Medulla oblongata (tissue), 1 donor: Measurements from ENCODE around the gene RANBP1.
"Not testable (repeated sequence)": the region's sequence is repeated elsewhere in the genome, so short reads cannot be mapped to it uniquely, and the experiment has no call there.

Source experiments
- DNase-seq: peaks from one replicate; pipeline ENCODE4 v3.0.0-alpha.2; 2015; ENCODE audit errors: extremely low spot score

RANBP1 gene

GRCh38 chr22:20115691-20116375 is at the start of gene RANBP1:
RANBP1 (plus strand) TSS chr22:20116104; CDS start chr22:20116185, 81 bp downstream.
- no peak for DNase-seq

GRCh38 chr22:20066617-20067383 is 49.1 kb upstream of the RANBP1 start:
- DNase-seq: no peak

GRCh38 chr22:20067384-20067682 is 48.6 kb upstream of the RANBP1 start:
- not testable (repeated sequence) for DNase-seq

DNA sequence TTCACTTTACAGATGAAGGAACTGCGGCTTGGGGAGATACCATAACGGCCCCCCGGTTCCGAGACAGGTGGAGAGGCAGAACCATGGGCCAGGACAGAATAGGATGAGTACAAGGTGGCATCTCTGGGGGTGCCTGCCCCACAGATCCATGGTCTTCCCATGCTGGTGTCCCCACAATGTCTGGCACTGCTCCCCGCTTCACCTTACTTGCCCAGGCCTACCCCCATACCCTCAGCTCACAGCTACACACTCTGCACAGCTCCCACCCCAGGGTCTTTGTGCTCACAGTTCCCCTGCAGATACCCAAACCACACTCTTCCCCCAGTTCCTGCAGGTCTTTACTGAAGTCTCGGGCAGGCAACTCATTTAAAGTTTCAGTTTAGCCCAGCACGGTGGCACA is 47.3 kb upstream of the RANBP1 start:
- no peak for DNase-seq

DNA sequence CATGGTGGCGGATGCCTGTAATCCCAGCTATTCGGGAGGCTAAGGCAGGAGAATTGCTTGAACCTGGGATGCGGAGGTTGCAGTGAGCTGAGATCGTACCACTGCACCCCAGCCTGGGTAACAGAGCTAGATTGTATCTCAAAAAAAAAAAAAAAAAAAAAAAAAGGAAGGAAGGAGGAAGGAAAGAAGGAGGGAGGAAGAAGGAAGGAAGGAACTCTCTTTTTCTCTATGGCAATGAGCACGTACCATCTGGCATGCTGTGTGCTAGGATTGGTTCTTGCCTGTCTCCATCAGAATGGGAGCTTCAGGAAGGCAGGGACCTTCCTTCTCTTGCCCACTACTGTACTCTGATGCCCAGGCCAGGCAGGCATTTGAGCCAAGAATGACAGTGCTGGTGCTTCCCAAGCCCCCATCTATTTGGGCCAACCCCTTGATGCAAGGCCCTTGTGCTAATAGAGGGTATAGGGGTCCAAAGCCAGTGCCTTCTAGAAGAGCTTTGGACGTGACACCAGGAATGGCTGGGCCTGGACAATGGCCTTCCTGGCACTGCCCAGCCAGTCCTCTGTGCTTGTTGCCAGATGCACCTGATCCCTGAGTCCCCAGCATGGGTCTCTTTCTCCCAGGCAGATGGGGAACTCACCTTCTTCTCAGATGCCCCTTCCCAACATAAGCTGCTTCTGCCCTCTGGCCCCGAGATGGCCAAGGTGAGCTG is 46.4 kb upstream of the RANBP1 start:
- no peak for DNase-seq

- DNase-seq: no peak
These were observed 44.4 kb upstream of the RANBP1 start for GRCh38 chr22:20071524-20071972.

DNA sequence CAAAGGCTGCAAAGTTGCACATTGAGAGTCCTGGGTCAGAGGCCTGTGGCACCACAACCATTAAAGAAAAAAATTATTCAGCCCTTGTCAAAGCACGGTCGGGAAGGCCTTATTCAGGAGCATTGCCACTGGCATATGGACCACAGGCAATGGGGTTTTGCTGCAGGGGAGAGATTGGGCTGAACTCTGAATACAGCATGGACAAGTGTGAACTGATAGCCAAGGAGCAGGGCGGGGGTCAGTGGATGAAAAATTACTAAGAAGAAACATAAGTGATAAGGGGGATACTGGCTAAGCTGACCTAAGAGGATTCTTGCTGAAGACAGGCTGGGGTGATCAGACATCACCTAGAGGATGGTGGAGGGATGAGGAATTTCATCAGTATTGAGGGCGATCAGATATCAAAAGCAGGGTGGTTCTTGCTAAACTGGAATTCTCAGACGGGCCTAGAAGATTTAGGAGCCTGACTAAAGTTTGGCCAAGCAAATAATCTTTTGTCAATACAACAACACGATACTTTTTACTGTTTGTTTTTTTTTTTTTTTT is 39.2 kb upstream of the RANBP1 start:
- no peak for DNase-seq

DNA sequence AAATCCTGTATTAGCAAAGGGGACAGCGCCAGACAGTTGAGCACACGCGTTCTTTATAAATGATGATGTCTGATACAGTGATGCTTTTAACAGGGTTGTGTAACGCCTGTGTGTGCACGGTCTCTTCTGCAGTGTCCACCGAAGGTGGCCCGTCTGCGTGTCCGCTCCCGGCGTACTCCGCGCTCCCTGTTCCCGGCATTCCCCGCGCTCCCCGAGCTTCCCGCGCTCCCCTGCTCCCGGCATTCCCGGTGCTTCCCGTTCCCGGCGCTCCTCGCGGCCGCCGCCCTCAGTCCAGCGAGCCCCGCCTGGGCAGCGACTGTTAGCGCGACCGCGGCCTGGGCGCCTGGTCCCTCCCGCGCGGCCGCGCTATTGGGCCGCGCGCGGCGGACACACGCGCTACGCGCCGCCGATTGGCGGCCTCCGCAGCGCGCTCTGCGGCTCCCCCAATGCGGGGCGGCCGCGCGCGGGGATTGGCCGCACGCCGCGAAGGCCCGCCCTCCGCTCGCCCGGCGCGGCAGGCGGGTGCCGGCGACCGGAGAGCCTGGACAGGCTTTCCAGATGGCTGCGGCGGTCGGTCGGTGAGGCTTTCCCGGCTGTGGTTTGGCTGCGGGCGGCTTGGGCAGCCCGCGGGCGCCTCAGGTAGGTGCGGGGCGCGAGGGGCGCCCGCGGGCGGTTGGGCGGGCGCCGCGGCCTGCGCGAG is 36.0 kb upstream of the RANBP1 start, which contains the start of gene DGCR8:
TSS of gene DGCR8 (plus strand) at position 497 of the 700 bp plus-strand sequence. CDS start 5,723 bp downstream, outside the sequence.
- peak; percentile 96 for DNase-seq

- peak; percentile 48 for DNase-seq
These were observed 35.5 kb upstream of the RANBP1 start for GRCh38 chr22:20080445-20080775.

GRCh38 chr22:20080776-20081654 is 34.9 kb upstream of the RANBP1 start:
- peak; percentile 23 for DNase-seq

DNA sequence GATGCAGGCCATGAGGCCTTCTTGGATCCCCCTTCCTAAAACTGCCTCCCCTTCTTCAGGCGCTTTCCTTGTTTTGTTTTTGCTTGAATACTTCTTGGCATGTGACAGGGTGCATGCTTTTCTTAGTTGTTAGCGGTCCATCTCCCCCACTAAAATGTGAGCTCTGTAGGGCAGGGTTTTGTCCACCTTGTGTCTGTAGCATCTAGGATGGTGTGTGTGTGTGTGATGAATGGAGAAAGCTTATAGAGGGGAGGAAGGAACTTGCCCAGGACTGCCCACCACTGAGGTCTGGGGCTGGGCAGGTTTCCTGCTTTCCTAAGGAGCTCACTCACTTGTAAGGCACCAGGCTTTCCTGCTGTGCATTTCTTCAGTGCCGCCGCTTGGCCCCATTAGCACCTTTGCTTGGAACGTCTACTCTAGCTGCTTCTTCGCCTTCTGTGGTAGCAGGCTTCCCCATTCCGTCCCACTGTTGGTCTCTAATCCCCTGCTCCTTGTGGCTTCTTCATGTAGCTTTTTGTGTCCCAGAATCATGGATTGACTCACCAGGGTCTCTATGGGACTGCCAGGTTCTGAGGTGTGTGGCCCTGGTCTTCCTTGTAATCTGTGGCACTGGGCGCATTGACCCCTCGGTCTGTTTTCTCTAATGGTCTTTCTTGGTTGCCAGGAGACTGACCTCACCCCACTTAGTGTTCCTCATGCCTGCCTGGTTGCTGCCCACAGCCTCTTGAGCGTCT is 32.6 kb upstream of the RANBP1 start:
- no peak for DNase-seq

DNA sequence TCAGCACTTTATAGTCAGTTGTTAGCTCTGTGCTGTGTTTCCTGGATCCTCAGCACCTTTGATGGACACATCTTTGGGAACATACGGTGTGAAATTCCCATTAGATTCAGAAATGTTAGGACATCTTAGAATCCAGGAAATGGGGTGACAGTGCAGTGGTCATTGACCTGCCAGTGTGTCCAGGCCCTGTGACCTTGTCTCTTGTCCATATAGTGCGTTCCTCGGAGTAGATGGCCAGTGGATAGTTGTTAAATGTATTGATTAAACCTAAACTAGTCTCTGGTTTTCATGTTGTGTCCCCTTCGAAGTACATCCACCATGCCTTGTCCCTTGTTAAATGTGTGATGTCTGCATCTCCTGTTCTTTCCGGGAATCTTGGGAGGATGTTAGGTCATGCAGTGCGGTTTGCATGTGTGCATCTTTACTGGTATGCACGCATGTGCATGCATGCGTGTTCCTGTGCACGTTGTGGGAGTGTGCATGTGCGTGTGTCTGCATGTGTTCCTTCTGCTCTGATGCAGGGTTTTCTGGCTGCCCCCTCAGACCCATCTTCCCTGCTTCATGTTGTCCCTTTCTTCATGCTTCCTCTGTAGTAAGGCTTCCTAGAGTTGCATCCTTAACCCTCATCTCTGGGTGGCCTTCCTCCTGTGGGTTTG is 31.9 kb upstream of the RANBP1 start:
- no peak for DNase-seq

GRCh38 chr22:20084547-20085413 is 31.1 kb upstream of the RANBP1 start:
- no peak for DNase-seq

- DNase-seq: no peak
These were observed 30.3 kb upstream of the RANBP1 start for GRCh38 chr22:20085651-20086050.

DNA sequence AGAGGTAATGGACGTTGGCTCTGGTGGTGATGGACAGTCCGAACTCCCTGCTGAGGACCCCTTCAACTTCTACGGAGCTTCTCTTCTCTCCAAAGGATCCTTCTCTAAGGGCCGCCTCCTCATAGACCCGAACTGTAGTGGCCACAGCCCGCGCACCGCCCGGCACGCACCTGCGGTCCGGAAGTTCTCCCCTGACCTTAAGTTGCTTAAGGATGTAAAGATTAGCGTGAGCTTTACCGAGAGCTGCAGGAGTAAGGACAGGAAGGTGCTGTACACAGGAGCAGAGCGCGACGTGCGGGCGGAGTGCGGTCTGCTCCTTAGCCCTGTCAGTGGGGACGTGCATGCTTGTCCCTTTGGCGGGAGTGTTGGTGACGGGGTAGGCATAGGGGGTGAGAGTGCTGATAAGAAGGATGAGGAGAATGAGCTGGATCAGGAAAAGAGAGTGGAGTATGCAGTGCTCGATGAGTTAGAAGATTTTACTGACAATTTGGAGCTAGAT is 29.8 kb upstream of the RANBP1 start:
- no peak for DNase-seq

GRCh38 chr22:20086763-20087162 is 29.1 kb upstream of the RANBP1 start:
- DNase-seq: no peak

GRCh38 chr22:20087319-20088262 is 28.3 kb upstream of the RANBP1 start:
- DNase-seq: no peak
